HepG2 (cell line): Measurements from ENCODE around the gene GLB1L3. TPM values are rescaled to one million over a fixed set of nuclear protein-coding genes. Genes with fewer than 3 reads are reported as not detected.

ENCODE experiments used
- AGO2 ChIP-seq: fragments of 200-400 bp; formaldehyde crosslinking; optimal IDR thresholded peaks from 2 replicates; pipeline ENCODE3; 2017; ENCODE audit warnings: mild to moderate bottlenecking, low read depth, low read length, moderate library complexity
- AHDC1 ChIP-seq: sonication (generic); formaldehyde crosslinking; IDR thresholded peaks from 2 replicates; pipeline ENCODE4 v1.5.1; 2020; ENCODE audit warnings: mild to moderate bottlenecking, missing genetic modification reagents, borderline replicate concordance
- CEBPB ChIP-seq: IDR thresholded peaks from 2 replicates; pipeline ENCODE4 v1.6.1; 2011; ENCODE audit warnings: low read depth, low read length, improper control_type of control experiment, borderline replicate concordance
- GLMP ChIP-seq: sonication (generic); formaldehyde crosslinking; IDR thresholded peaks from 2 replicates; pipeline ENCODE4 v1.9.0; 2021; ENCODE audit warnings: missing genetic modification reagents, mild to moderate bottlenecking, borderline replicate concordance
- GPN1 ChIP-seq: sonication (generic); formaldehyde crosslinking; IDR thresholded peaks from 2 replicates; pipeline ENCODE4 v1.5.1; 2020; ENCODE audit warnings: missing genetic modification reagents, borderline replicate concordance
- HNF4A ChIP-seq: sonication (generic); formaldehyde crosslinking; IDR thresholded peaks from 2 replicates; pipeline ENCODE4 v1.4.0; 2020; ENCODE audit warnings: missing genetic modification reagents
- HOXA7 ChIP-seq: sonication (generic); formaldehyde crosslinking; IDR thresholded peaks from 2 replicates; pipeline ENCODE4 v1.8.1; 2022; ENCODE audit warnings: mild to moderate bottlenecking, missing genetic modification reagents, moderate library complexity
- HOXA9 ChIP-seq: sonication (generic); formaldehyde crosslinking; IDR thresholded peaks from 2 replicates; pipeline ENCODE4 v1.8.1; 2022; ENCODE audit warnings: missing genetic modification reagents, mild to moderate bottlenecking, moderate library complexity, borderline replicate concordance
- NFATC3 ChIP-seq: sonication (generic); formaldehyde crosslinking; IDR thresholded peaks from 2 replicates; pipeline ENCODE4 v1.5.1; 2020; ENCODE audit warnings: mild to moderate bottlenecking, missing genetic modification reagents
- NONO ChIP-seq, 2 experiments: fragments of 450-650 bp in 1 of 2; sonication (generic) in 1 of 2; formaldehyde crosslinking in 1 of 2; IDR thresholded peaks in 1 of 2; conservative IDR thresholded peaks in 1 of 2; 2 replicates each; pipeline versions ENCODE4 v1.6.1 to v1.8.0; 2017 to 2022; ENCODE audit warnings: mild to moderate bottlenecking in 1 of 2, missing genetic modification reagents in 1 of 2, moderate library complexity in 1 of 2
- PRDM15 ChIP-seq: sonication (generic); formaldehyde crosslinking; IDR thresholded peaks from 2 replicates; pipeline ENCODE4 v1.4.0; 2020; ENCODE audit warnings: missing genetic modification reagents
- SMAD1 ChIP-seq: sonication (generic); formaldehyde crosslinking; IDR thresholded peaks from 2 replicates; pipeline ENCODE4 v1.4.0; 2020; ENCODE audit warnings: missing genetic modification reagents, low read depth, mild to moderate bottlenecking, borderline replicate concordance
- ZBTB46 ChIP-seq: sonication (generic); formaldehyde crosslinking; IDR thresholded peaks from 2 replicates; pipeline ENCODE4 v1.4.0; 2020; ENCODE audit warnings: mild to moderate bottlenecking, missing genetic modification reagents, borderline replicate concordance
- ZMYM3 ChIP-seq: sonication (generic); formaldehyde crosslinking; IDR thresholded peaks from 2 replicates; pipeline ENCODE4 v1.5.1; 2020; ENCODE audit warnings: mild to moderate bottlenecking, missing genetic modification reagents
- ZNF629 ChIP-seq: sonication (generic); formaldehyde crosslinking; conservative IDR thresholded peaks from 2 replicates; pipeline ENCODE4 v1.5.0; 2020; ENCODE audit warnings: missing genetic modification reagents
- ZNF709 ChIP-seq: sonication (generic); formaldehyde crosslinking; IDR thresholded peaks from 2 replicates; pipeline ENCODE4 v1.5.0; 2020; ENCODE audit warnings: mild to moderate bottlenecking, missing genetic modification reagents
- polyA plus RNA-seq, 8 experiments: library from polyadenylated mRNA; depleted of rRNA in 3 of 8; stranded (reverse) in 7 of 8; unstranded in 1 of 8; fragments of >200 nt; fragmentation: Illumina TruSeq in 4 of 8; extraction: Trizol in 4 of 8; gene quantifications; 2 replicates each; pipeline versions ENCODE4 v1.2.1 to v1.2.3, GENCODE V29; 2011 to 2016; ENCODE audit warnings: low read depth in 4 of 8, missing spikeins in 1 of 8, mixed read lengths in 1 of 8; ENCODE audit not compliant: insufficient read depth in 1 of 8
- total RNA-seq, 5 experiments: library from RNA; depleted of rRNA; stranded (reverse); fragments of >200 nt; fragmentation: Illumina TruSeq; extraction: Trizol; gene quantifications; 2 replicates each; pipeline ENCODE4 v1.2.3, GENCODE V29; 2016; ENCODE audit warnings: low read depth in 1 of 5

Gene GLB1L3
- total and polyA plus RNA-seq, 2 of the 13 experiments (the other 11 are each of a cell fraction or from before 2014, with no cell fraction given), result not detected

- TF ChIP-seq HOXA9 (no peak), AHDC1 (CRISPR knock-in tag) (no peak), HOXA7 (CRISPR knock-in tag) (no peak), PRDM15 (CRISPR knock-in tag) (no peak), NONO (IDR thresholded peaks at IDR 0.05) (no peak), NONO (CRISPR knock-in tag; conservative IDR thresholded peaks at IDR 0.05) (no peak), NFATC3 (CRISPR knock-in tag) (no peak), AGO2 (no peak), GLMP (CRISPR knock-in tag) (no peak), CEBPB (no peak), ZNF629 (no peak), SMAD1 (CRISPR knock-in tag) (0 out of 2 replicates have a peak, but pooled peaks have one; percentile 62), ZBTB46 (no peak), GPN1 (no peak), ZMYM3 (CRISPR knock-in tag) (no peak), HNF4A (CRISPR knock-in tag) (no peak), ZNF709 (CRISPR knock-in tag) (no peak)
Measured at GRCh38 chr11:134253188-134253993, 22.8 kb upstream of the GLB1L3 start, which contains the start of the genes ACAD8 and THYN1 (continued).
